ENCODE data around the gene SLC16A9.
"Not testable (repeated sequence)": the region's sequence is repeated elsewhere in the genome, so short reads cannot be mapped to it uniquely, and the experiment has no call there.

SLC16A9 gene

DNA sequence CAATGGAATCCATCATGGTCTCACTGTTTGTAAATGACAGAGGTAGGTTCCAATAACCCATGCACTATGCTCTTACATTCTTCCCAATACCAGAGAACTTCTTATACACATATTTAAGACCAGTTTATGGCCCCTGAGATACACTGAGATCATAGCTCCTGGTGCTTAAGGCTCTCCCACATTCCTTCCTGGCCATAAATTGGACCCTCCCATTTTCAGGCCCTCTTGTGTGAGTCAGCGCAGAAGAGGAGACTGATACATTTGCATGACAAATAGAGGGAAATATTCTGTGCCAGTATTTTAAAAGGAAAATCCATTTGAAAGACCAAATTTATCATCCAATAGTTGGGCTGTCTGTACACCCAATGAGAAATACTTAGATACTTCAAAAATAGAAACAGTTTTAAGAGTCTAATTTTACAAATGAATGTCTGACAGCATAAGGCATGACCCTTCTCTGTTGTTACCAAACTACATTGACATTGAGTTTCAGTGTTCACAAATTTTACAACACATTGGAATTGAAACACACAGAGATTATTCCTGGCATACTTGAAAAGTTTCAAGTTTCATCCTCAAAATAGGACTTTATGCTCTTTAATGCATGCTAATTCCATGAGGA lies 35.3 kb downstream of the SLC16A9 start:
- DNase-seq (ENCODE audit: low spot score), result peak; percentile 79

GRCh38 chr10:59672150-59672875 lies 37.3 kb downstream of the SLC16A9 start:
- DNase-seq (ENCODE audit: low spot score), result no peak

GRCh38 chr10:59670269-59670668 lies 39.4 kb downstream of the SLC16A9 start:
- DNase-seq (ENCODE audit: low spot score), result no peak

DNA sequence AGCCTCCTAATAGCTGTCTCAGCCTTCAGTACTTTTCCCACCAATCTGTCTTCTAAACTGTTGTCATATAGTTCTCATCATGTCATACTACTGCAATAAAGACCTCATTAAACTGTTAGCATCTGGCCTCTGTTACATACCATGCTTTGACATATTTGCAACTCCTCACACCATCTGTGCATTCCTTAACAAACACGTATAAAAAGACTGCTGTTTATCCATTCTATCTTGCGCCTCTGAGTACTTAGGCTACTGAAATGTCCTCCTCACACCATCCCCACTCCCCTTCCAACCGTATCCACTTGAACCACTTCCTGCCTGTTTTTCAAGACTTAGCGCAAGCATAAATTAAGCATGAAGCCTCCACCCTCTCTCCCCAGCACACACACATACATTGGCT lies 41.6 kb downstream of the SLC16A9 start:
- no peak for DNase-seq (ENCODE audit: low spot score)

- DNase-seq (ENCODE audit: low spot score), result no peak
Observed at GRCh38 chr10:59666310-59666709, 43.3 kb downstream of the SLC16A9 start.

DNA sequence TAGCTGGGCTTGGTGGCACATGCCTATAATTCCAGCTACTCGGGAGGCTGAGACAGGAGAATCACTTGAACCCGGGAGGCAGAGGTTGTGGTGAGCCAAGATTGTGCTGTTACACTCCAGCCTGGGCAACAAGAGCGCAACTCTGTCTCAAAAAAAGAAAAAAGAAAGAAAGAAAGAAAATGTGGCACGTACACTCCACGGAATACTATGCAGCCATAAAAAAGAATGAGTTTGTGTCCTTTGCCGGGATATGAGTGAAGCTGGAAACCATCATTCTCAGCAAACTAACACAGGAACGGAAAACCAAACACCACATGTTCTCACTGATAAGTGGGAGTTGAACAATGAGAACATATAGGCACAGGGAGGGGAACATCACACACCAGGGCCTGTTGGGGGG lies 46.4 kb downstream of the SLC16A9 start:
- not testable (repeated sequence) for DNase-seq (ENCODE audit: low spot score)

GRCh38 chr10:59657724-59658123 lies 51.9 kb downstream of the SLC16A9 start:
- DNase-seq (ENCODE audit: low spot score), result no peak

GRCh38 chr10:59655309-59655708 lies 54.3 kb downstream of the SLC16A9 start:
- no peak for DNase-seq (ENCODE audit: low spot score)

DNA sequence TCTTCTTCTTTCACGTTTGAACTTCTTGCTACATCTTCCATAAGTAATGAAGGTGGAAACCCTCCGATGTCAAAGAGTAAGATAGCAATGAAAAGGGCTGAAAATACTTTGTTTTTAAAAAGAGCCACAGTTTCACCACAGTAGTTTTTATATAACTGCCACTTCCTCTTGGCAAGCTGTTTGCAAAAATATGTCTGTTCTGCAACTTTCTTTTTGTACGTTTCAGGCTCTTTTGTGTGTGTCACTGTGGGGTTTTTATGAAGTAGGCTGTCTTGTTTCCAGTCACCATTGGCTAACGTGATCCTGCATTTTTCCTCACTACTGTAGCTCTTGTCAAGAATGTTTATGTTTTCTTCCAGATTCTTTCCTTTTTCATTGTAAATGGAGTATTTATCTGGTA lies 55.6 kb downstream of the SLC16A9 start:
- DNase-seq (ENCODE audit: low spot score), result no peak

GRCh38 chr10:59651902-59652301 lies 57.7 kb downstream of the SLC16A9 start:
- DNase-seq (ENCODE audit: low spot score), result no peak

GRCh38 chr10:59649606-59650346 lies 59.9 kb downstream of the SLC16A9 start:
- DNase-seq (ENCODE audit: low spot score), result no peak

GRCh38 chr10:59648711-59649201 lies 60.9 kb downstream of the SLC16A9 start:
- no peak for DNase-seq (ENCODE audit: low spot score)

DNA sequence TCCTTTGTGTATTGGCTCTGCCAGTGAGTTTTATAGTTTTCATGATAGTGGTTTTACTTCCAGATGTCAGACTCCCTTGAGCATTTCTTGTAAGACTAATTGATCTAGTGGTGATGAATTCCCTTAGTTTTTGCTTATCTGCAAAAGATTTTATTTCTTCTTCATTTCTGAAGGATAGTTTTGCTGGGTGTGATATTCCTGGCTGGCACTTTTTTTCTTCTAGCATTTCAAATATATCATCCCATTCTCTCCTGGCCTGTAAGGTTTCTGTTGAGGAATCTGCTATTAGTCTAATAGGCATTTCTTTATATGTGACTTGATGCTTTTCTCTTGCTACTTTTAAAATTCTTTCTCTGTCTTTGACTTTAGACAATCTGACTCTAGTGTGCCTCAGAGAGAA lies 64.8 kb downstream of the SLC16A9 start:
- DNase-seq (ENCODE audit: low spot score), result no peak

- DNase-seq (ENCODE audit: low spot score), result not testable (repeated sequence)
Observed at GRCh38 chr10:59641688-59642087, 68.0 kb downstream of the SLC16A9 start.

DNA sequence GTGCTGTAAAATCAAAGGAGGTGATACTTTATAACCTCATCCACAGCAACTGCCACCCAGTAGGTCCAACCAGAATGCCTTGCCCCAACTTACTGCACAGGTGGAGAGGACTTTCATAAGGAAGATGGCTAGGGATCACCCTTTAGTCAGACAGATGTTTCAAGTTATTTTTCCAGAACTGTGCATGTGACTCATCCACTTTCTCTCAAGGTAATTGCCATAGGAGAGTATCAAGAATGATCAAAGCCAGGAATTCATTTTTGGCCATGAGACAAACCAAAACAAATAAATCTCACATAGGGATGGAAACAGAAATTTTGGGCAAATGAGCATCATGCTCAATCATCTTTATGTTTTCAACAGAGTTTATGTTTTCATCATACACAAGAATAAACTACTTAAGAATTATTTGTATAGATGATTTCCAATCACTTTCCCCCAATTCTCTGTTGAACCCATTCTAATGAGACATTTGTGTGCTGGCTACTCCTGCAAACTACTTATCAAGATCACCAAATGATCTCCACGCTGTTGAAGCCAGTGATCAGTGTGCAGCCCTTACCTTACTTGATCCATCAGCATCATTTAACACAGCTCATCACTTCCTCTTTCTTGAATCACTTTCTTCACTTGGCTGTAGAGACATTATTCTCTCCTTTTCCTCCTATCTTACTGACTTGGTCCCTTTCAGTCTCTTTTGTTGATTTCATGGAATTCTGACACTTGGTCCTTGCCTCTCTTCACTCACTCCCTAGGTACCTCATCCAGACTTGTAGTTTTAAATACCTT lies 74.0 kb downstream of the SLC16A9 start:
- peak; percentile 16 for DNase-seq (ENCODE audit: low spot score)

- DNase-seq (ENCODE audit: low spot score), result no peak
Observed at GRCh38 chr10:59634102-59634501, 75.5 kb downstream of the SLC16A9 start.

DNA sequence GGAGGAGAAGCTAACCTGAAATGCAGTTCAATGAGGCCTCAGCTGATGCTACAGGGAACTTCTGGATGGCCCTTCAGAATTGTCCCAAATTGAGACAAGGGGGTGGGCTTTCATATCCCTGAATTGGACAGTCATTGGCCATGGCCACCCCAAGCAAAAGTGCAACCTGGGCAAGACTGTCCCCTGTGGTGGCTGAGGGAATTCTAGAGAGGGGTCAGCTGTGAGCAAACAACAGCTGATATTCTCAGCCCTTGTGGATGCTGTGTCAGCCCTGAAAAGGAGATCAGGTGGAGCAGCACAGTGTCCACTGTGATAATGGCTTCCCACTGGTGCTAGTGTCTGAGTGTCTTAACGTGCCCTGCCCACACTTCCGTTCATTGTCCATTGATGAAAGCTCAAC lies 76.6 kb downstream of the SLC16A9 start:
- DNase-seq (ENCODE audit: low spot score), result no peak

- no peak for DNase-seq (ENCODE audit: low spot score)
Observed at GRCh38 chr10:59631882-59632807, 77.5 kb downstream of the SLC16A9 start.

DNA sequence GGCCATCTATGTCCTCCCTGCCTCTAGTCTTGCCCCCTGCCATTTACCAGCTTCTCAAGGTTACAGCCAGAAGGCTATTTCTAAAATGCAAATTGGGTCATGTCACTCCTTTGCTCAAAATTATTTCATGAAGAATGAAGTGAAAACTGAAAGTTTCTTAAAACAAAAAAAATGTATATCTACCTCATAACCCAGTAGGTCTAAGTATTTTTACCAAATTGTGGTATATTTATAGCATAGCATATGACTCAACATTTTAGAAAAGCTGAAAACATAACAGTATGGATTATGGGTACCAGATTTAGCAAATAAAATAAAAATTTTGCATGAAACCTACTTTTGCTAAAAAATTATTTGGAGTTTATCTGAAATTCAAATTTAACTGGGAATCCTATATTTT lies 78.4 kb downstream of the SLC16A9 start:
- no peak for DNase-seq (ENCODE audit: low spot score)

- no peak for DNase-seq (ENCODE audit: low spot score)
Observed at GRCh38 chr10:59628965-59629364, 80.7 kb downstream of the SLC16A9 start.

DNA sequence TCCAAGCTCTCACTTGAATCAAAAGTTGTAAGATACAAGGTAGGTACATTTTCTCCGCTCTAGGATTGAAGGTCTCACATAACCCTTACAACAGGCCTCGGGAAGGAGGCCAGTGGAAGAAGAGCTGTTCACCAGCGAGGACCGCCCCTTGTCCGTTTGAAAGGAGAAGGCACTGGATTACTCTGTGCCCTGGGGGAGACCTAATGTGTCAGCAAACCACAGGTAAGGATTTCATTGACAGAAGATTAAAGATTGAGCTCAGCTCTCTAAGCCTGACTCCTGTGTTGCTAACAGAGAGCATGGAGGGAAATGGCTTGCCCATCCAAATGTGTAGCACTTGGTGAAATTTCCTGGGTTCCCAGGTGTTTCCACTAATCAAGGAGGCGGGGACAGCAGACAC lies 81.2 kb downstream of the SLC16A9 start:
- DNase-seq (ENCODE audit: low spot score), result no peak

Data from kidney tubule cell (primary cell).